BJ (cell line): ENCODE data around the gene SACM1L. TPM values are rescaled to one million over a fixed set of nuclear protein-coding genes. Genes with fewer than 3 reads are reported as not detected.

Experiments
- CTCF ChIA-PET: fragments of 350-600 bp; formaldehyde crosslinking; extraction: SDS; loops from one replicate; lab custom pipeline; 2021; ENCODE audit warnings: antibody characterized with exemption, inconsistent platforms; lab: Yijun Ruan, JAX
- POLR2A ChIA-PET: fragments of 300-600 bp; sonication (Branson Sonifier 250); formaldehyde crosslinking; extraction: SDS; loops from one replicate; lab custom pipeline; 2021; ENCODE audit warnings: antibody characterized with exemption; lab: Charles Lee
- DNase-seq: peaks from one replicate; pipeline ENCODE4 v3.0.0-alpha.2; 2011; ENCODE audit warnings: low read depth
- H3K27me3 ChIP-seq: 2 replicates; pipeline ENCODE4 v1.6.0; 2011; ENCODE audit warnings: low read length; ENCODE audit not compliant: control insufficient read depth, insufficient read depth
- H3K36me3 ChIP-seq: 2 replicates; pipeline ENCODE4 v1.5.1; 2011; ENCODE audit warnings: low read length; ENCODE audit not compliant: control insufficient read depth, insufficient read depth
- H3K4me3 ChIP-seq: 2 replicates; pipeline ENCODE4 v1.5.1; 2011; ENCODE audit warnings: low read depth, mild to moderate bottlenecking, control low read depth, low read length
- polyA plus RNA-seq: library from polyadenylated mRNA; depleted of rRNA; stranded (reverse); fragments of >200 nt; gene quantifications from 2 replicates; pipeline ENCODE4 v1.2.3, GENCODE V29; 2011
- TF ChIP-seq, protein P1 (sequence below): IDR thresholded peaks from 2 replicates; pipeline ENCODE4 v1.5.1; 2011; ENCODE audit warnings: low read depth, mild to moderate bottlenecking, control low read depth, inconsistent platforms, low read length, moderate library complexity; ENCODE audit not compliant: insufficient read depth

SACM1L gene
- polyA plus RNA-seq, 1 experiment = 10.8 TPM

DNA sequence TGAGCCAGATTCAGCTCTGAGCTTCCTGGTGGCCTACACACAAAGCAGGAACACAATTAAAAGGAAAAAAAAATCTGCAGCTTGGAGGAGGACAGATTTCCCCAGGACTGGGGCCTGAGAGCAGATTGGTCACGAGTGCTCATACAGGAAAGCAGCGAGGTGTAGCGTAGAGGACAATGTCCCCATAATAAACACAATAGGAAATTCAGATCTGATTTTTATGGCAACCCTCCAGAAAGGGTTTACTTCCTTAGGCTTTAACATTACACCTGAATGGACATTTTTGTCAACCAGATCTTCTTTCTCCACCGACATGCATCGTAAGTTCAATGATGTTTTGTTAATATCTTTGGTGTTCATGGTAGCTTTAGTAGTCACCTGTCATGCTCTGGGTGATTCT, 83.9 kb downstream of the SACM1L start:
- POLR2A ChIA-PET = no interaction called here
- CTCF ChIA-PET = interaction anchor here (4.8 kb wide), 1 partner anchor 11 kb away, joined by 24 read pairs; no protein-coding TSS in a partner anchor

DNA sequence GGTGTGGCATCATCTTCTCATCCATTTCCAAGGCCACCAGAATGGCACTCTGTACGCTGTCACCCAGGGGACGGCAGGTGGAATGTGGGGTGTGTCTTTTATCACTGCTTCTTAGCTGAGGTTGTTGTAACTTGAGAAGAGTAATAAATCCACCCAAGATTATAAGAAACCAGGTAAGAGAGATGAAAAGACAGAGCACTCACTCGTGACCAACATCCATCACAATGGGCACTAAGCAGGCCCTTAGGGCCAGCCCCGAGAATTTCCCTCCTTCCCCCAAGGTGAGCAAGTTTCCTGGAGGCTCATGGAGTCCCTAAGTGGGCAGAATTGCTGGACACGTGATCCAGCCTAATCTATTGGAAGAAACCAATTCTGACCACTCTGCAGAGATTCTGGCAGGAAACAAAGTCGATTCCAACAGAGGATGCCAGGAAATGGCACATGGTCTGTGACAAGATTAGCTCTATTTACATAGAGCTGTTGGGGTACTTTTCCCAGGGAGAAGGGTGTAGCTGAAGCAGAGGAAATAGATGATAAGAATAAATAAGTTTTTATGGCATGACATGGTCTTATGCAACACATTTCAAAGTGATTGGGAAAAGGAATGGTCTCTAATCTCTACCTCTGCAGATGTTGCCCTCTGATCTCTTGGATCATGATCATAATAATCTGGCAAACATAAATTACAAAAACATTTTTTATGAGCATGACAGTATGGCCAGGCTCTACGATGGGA, 84.7 kb downstream of the SACM1L start:
- no peaks in the 10 kb centered on the region for H3K36me3 ChIP-seq
- no peak for DNase-seq
- peaks cover 14% of the 10 kb centered on the region for H3K27me3 ChIP-seq
- POLR2A ChIA-PET = no interaction called here
- CTCF ChIA-PET = interaction anchor here (1.2 to 4.8 kb wide), 2 partner anchors 12 to 124 kb away, joined by 3 to 24 read pairs; no protein-coding TSS in a partner anchor
- H3K4me3 ChIP-seq = no peak overlapping the region
- TF ChIP-seq, protein P1, sequence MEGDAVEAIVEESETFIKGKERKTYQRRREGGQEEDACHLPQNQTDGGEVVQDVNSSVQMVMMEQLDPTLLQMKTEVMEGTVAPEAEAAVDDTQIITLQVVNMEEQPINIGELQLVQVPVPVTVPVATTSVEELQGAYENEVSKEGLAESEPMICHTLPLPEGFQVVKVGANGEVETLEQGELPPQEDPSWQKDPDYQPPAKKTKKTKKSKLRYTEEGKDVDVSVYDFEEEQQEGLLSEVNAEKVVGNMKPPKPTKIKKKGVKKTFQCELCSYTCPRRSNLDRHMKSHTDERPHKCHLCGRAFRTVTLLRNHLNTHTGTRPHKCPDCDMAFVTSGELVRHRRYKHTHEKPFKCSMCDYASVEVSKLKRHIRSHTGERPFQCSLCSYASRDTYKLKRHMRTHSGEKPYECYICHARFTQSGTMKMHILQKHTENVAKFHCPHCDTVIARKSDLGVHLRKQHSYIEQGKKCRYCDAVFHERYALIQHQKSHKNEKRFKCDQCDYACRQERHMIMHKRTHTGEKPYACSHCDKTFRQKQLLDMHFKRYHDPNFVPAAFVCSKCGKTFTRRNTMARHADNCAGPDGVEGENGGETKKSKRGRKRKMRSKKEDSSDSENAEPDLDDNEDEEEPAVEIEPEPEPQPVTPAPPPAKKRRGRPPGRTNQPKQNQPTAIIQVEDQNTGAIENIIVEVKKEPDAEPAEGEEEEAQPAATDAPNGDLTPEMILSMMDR = no peak

More for the DNA sequence above, 83.9 kb downstream of the SACM1L start:
- no peak for DNase-seq
- Histone ChIP-seq H3K27me3 (peaks cover 16% of the 10 kb centered on the region), H3K4me3 (no peak overlapping the region), H3K36me3 (no peaks in the 10 kb centered on the region)
- TF ChIP-seq, protein P1 = no peak

DNA sequence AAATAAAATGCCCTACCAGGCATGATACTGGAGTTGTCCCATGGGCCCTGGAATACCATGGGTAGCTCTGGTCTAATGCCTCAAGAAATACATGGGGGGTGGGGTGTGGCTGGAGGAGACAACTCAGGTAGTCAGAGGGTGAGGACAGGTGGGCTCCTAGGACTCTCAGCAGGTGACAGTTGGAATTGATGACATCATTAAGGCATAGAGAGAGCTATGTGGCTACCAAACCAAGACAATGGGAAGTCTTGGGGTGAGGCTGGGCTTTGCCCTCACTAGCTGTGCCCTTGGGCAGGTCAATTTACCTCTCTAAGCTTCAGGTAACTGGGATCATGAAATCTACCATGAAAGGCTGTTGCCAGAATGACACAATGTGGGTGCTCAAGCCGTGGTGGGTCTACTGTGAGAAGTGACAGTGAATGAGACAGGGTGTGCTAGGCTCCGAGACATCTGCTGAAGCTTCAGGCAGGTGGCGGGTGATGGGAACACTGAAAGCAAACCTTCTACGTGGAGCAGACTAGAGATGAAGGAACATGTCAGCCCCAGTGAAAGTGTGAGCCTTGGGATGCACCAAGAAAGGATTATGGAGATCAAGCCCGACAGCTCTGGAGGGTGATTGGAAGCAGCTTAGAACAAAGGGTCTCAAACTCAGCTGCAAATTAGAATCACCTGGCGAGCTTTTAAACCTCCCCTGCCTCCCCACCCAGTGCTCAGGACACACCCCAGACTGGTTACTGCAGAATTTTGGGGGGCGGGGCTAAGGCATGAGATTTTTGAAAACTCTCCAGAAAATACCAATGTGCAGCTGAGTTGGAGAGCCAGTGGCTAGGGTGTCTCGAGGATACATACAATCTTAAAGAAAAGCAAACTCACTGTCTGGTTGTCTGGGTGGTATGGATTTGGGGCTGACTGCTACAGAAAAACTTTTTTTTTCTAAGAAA, 85.7 kb downstream of the SACM1L start:
- Histone ChIP-seq H3K36me3 (no peaks in the 10 kb centered on the region), H3K27me3 (peaks cover 14% of the 10 kb centered on the region), H3K4me3 (no peak overlapping the region)
- ChIA-PET POLR2A (no interaction called here), CTCF (interaction anchor here (1.2 to 4.8 kb wide), 2 partner anchors 13 to 123 kb away, joined by 3 to 24 read pairs; no protein-coding TSS in a partner anchor)
- no peak for DNase-seq
- TF ChIP-seq, protein P1 = no peak

DNA sequence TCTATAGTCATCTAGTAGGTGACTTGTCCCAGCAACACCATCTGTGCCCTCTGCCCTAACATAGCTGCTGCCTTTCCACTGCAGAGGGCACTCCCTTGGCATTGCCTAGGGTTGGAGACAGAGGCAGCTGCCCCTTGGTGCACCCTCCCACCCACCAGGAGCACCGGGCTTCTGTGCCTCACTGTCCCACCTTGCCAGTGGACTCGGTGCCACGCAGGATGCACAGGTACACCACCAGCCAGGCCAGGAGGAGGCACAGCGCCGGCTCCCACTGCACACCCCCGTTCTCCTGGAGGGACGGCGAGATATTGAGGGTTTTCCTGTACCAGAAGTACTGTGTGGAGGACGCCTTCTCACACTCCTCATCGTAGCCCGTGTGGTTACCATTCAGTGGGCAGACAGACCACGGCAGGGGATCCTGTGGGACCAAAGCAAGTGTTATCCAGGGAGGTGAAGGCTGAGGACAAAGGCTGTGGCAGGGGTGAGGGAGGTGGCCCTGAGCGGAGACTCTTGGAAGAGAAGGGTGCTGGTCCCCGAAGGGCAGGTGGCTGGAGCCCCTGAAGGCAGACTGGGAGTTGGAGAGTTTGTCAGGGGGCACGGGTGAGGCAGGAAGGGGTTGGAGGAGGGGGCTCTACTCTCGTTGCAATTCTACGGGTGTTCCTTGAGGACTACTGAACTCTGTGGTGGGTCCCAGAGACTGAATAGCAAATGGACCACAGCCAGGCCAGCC, 86.5 kb downstream of the SACM1L start:
- Histone ChIP-seq H3K4me3 (no peak overlapping the region), H3K27me3 (peaks cover 13% of the 10 kb centered on the region), H3K36me3 (no peaks in the 10 kb centered on the region)
- POLR2A ChIA-PET = interaction anchor here (0.5 kb wide), 1 partner anchor 43 kb away, joined by 3 read pairs; no protein-coding TSS in a partner anchor
- TF ChIP-seq, protein P1 = no peak
- no peak for DNase-seq
- CTCF ChIA-PET = interaction anchor here (1.2 to 4.8 kb wide), 3 partner anchors 14 to 122 kb away, joined by 3 to 24 read pairs (median 3); no protein-coding TSS in a partner anchor
